ENCODE measurements around the gene HS2ST1.

HS2ST1 gene

DNA sequence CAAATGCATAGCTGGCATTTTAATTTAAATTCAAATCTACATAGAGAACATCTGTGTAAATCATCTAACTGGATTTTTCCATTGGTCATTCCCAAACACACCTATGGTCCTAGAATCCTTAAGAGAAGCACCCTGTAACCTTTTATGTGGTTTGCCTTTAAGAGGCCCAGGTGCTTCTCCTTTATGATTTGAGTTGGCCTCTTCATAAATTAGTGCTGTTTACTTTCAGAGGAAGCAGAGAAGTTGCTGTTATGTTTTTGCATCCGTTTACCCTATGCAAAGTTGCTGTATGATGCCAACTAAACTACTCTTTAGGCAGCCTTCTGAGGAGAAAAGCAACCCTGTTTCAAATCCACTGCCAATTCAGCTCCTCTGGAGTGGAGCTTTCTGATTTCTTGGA is 193.8 kb downstream of the HS2ST1 start:
- Histone ChIP-seq H3K36me3 (ENCODE audit: control insufficient read depth, insufficient read depth, low read length) (0 out of 2 replicates have a peak, but pooled peaks cover 4% of the 10 kb centered on the region), H3K9me3 (ENCODE audit: control insufficient read depth, insufficient read depth, low read depth, low read length) (no peaks in the 10 kb centered on the region), H3K4me3 (ENCODE audit: low read depth, low read length) (no peak overlapping the region), H3K4me1 (ENCODE audit: control insufficient read depth, insufficient read depth, low read length) (peaks cover 8% of the 10 kb centered on the region; the same call in 1 of the 2 replicates), H3K27me3 (ENCODE audit: control insufficient read depth, insufficient read depth, low read length) (no peaks in the 10 kb centered on the region), H3K9ac (ENCODE audit: low read length) (no peak overlapping the region), H3K27ac (ENCODE audit: low read depth, low read length) (no peak overlapping the region)

GRCh38 chr1:87108814-87109411 is 194.5 kb downstream of the HS2ST1 start:
- no peaks in the 10 kb centered on the region for H3K27me3 ChIP-seq (ENCODE audit: control insufficient read depth, insufficient read depth, low read length)
- 0 out of 2 replicates have a peak, but pooled peaks cover 4% of the 10 kb centered on the region for H3K36me3 ChIP-seq (ENCODE audit: control insufficient read depth, insufficient read depth, low read length)
- H3K9me3 ChIP-seq (ENCODE audit: control insufficient read depth, insufficient read depth, low read depth, low read length) = no peaks in the 10 kb centered on the region
- H3K4me1 ChIP-seq (ENCODE audit: control insufficient read depth, insufficient read depth, low read length) = peaks cover 8% of the 10 kb centered on the region; the same call in 1 of the 2 replicates
- no peak overlapping the region for H3K27ac ChIP-seq (ENCODE audit: low read depth, low read length)
- no peak overlapping the region for H3K4me3 ChIP-seq (ENCODE audit: low read depth, low read length)
- H3K9ac ChIP-seq (ENCODE audit: low read length) = no peak overlapping the region

- H3K9ac ChIP-seq (ENCODE audit: low read length) = no peak overlapping the region
- H3K36me3 ChIP-seq (ENCODE audit: control insufficient read depth, insufficient read depth, low read length) = no peaks in the 10 kb centered on the region
- no peak overlapping the region for H3K4me3 ChIP-seq (ENCODE audit: low read depth, low read length)
- H3K9me3 ChIP-seq (ENCODE audit: control insufficient read depth, insufficient read depth, low read depth, low read length) = no peaks in the 10 kb centered on the region
- 0 out of 2 replicates have a peak, but pooled peaks cover 3% of the 10 kb centered on the region for H3K27me3 ChIP-seq (ENCODE audit: control insufficient read depth, insufficient read depth, low read length)
- peaks cover 23% of the 10 kb centered on the region for H3K4me1 ChIP-seq (ENCODE audit: control insufficient read depth, insufficient read depth, low read length)
- no peak overlapping the region for H3K27ac ChIP-seq (ENCODE audit: low read depth, low read length)
Measured at GRCh38 chr1:87111659-87112371, 197.4 kb downstream of the HS2ST1 start.

DNA sequence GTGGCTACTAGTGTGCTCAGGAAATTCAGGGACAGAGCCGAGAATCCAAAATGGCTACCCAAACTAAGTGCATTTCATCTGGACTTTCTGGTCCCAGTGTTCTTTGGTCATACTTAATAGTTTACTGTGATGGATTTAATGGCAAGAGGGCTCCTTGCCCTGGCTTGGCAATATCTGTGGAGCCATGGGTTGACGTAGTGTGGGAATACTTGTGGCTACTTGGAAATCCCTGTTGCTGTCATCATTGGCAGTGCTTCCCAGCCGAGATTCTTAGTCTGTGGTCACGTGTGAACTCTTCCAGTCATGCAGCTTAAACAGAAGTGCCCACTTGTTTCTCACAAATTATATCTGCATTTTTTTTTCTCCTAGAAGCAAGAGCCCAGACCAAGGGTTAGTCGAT is 198.9 kb downstream of the HS2ST1 start:
- peaks cover 33% of the 10 kb centered on the region for H3K4me1 ChIP-seq (ENCODE audit: control insufficient read depth, insufficient read depth, low read length)
- H3K27ac ChIP-seq (ENCODE audit: low read depth, low read length) = no peak overlapping the region
- 0 out of 2 replicates have a peak, but pooled peaks cover 3% of the 10 kb centered on the region for H3K27me3 ChIP-seq (ENCODE audit: control insufficient read depth, insufficient read depth, low read length)
- H3K36me3 ChIP-seq (ENCODE audit: control insufficient read depth, insufficient read depth, low read length) = no peaks in the 10 kb centered on the region
- H3K4me3 ChIP-seq (ENCODE audit: low read depth, low read length) = no peak overlapping the region
- H3K9me3 ChIP-seq (ENCODE audit: control insufficient read depth, insufficient read depth, low read depth, low read length) = no peaks in the 10 kb centered on the region
- H3K9ac ChIP-seq (ENCODE audit: low read length) = no peak overlapping the region

DNA sequence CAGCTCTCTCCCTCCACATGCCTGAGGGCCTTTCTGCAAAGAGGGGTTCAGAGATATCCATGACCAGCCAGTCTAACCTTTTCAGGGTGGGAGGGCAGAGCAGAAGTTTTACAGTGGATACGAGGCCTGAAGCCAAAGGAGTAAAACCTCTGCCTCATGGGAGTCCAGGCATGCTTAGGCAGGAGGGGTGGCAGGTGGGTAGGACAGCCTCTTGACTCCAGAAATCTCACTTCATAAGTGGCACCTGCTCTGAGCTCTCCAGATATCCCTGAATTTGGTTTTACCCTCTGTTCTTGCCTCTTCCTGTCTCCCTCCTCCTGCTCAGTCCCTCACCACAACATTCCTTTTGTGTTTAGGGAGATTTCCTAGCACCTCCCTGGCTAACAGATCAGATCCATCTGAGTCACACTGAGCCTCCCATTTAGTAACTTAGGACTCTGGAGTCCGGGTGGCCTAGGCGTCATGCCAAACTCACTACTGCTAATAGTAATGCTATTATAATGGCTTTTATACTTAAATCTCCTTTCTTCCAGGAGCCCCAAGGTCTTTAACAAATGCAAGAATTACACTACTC is 201.0 kb downstream of the HS2ST1 start:
- H3K36me3 ChIP-seq (ENCODE audit: control insufficient read depth, insufficient read depth, low read length) = no peaks in the 10 kb centered on the region
- no peak overlapping the region for H3K9ac ChIP-seq (ENCODE audit: low read length)
- H3K27ac ChIP-seq (ENCODE audit: low read depth, low read length) = no peak overlapping the region
- 0 out of 2 replicates have a peak, but pooled peaks cover 3% of the 10 kb centered on the region for H3K27me3 ChIP-seq (ENCODE audit: control insufficient read depth, insufficient read depth, low read length)
- H3K4me1 ChIP-seq (ENCODE audit: control insufficient read depth, insufficient read depth, low read length) = peaks cover 27% of the 10 kb centered on the region
- H3K9me3 ChIP-seq (ENCODE audit: control insufficient read depth, insufficient read depth, low read depth, low read length) = no peaks in the 10 kb centered on the region
- H3K4me3 ChIP-seq (ENCODE audit: low read depth, low read length) = no peak overlapping the region

- peaks cover 27% of the 10 kb centered on the region for H3K4me1 ChIP-seq (ENCODE audit: control insufficient read depth, insufficient read depth, low read length)
- H3K9me3 ChIP-seq (ENCODE audit: control insufficient read depth, insufficient read depth, low read depth, low read length) = no peaks in the 10 kb centered on the region
- no peak overlapping the region for H3K27ac ChIP-seq (ENCODE audit: low read depth, low read length)
- H3K36me3 ChIP-seq (ENCODE audit: control insufficient read depth, insufficient read depth, low read length) = no peaks in the 10 kb centered on the region
- H3K9ac ChIP-seq (ENCODE audit: low read length) = no peak overlapping the region
- H3K4me3 ChIP-seq (ENCODE audit: low read depth, low read length) = no peak overlapping the region
- 0 out of 2 replicates have a peak, but pooled peaks cover 3% of the 10 kb centered on the region for H3K27me3 ChIP-seq (ENCODE audit: control insufficient read depth, insufficient read depth, low read length)
Measured at GRCh38 chr1:87115891-87116290, 201.5 kb downstream of the HS2ST1 start.

DNA sequence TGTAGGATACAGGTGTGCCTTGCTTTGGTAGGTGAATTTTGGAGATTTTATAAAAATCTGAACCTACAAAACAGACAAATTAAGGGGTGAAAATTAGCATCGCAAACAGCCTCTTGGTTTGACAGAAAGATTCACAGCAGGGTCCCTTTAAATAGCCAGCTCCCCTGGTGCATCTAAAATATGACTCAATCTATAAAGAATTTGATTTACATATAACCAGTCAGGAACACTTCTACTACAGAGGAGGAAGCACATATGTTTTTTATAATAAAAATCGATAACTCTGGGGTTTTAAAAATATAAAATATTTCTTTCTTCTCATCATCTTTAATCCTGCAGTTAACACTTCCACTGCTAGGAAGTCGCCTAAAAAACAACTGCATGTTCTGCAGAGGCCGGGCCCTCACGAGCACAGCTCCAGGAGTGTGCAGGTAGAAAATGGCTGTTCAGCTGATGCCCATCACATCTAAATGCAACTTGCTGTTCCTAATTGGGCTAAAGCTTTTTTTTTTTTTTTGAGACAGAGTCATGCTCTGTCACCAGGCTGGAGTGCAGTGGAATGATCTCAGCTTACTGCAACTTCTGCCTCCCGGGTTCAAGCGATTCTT is 203.4 kb downstream of the HS2ST1 start:
- Histone ChIP-seq H3K27ac (ENCODE audit: low read depth, low read length) (no peak overlapping the region), H3K27me3 (ENCODE audit: control insufficient read depth, insufficient read depth, low read length) (0 out of 2 replicates have a peak, but pooled peaks cover 3% of the 10 kb centered on the region)

DNA sequence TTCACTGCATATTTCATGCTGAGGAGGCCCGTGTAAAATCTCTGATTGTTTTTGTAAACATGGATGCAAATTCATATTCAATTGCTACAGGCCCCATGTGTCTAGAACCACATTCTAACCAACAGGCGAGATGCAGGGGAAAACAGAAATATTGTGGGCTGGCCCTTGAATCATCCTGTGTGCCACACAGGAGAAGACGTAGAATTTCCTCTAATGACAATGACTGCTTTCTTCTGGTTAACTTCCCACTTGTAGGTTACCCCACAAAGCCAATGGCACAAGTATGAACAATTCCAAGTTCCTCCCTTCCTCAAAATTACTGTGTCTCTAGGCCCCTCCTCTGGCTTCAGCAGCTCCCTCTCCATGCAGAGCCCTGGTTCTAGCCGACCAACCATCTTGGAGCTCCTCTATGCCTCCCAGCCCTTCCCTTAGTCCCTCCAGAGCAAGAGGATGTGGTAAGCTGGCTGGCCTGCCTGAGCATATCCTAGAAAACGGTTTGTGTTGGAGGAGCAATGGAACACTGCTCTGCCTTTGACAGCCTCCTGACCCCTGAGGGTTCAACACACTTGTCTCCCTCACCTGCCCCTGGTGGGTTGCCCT is 205.2 kb downstream of the HS2ST1 start:
- no peak overlapping the region for H3K9ac ChIP-seq (ENCODE audit: low read length)
- no peaks in the 10 kb centered on the region for H3K36me3 ChIP-seq (ENCODE audit: control insufficient read depth, insufficient read depth, low read length)
- H3K27ac ChIP-seq (ENCODE audit: low read depth, low read length) = no peak overlapping the region
- H3K9me3 ChIP-seq (ENCODE audit: control insufficient read depth, insufficient read depth, low read depth, low read length) = no peaks in the 10 kb centered on the region
- H3K4me1 ChIP-seq (ENCODE audit: control insufficient read depth, insufficient read depth, low read length) = peaks cover 27% of the 10 kb centered on the region
- 0 out of 2 replicates have a peak, but pooled peaks cover 3% of the 10 kb centered on the region for H3K27me3 ChIP-seq (ENCODE audit: control insufficient read depth, insufficient read depth, low read length)
- H3K4me3 ChIP-seq (ENCODE audit: low read depth, low read length) = no peak overlapping the region

More for the DNA sequence above, 203.4 kb downstream of the HS2ST1 start:
- no peak overlapping the region for H3K4me3 ChIP-seq (ENCODE audit: low read depth, low read length)
- H3K9ac ChIP-seq (ENCODE audit: low read length) = no peak overlapping the region
- H3K4me1 ChIP-seq (ENCODE audit: control insufficient read depth, insufficient read depth, low read length) = peaks cover 27% of the 10 kb centered on the region
- no peaks in the 10 kb centered on the region for H3K36me3 ChIP-seq (ENCODE audit: control insufficient read depth, insufficient read depth, low read length)
- H3K9me3 ChIP-seq (ENCODE audit: control insufficient read depth, insufficient read depth, low read depth, low read length) = no peaks in the 10 kb centered on the region

DNA sequence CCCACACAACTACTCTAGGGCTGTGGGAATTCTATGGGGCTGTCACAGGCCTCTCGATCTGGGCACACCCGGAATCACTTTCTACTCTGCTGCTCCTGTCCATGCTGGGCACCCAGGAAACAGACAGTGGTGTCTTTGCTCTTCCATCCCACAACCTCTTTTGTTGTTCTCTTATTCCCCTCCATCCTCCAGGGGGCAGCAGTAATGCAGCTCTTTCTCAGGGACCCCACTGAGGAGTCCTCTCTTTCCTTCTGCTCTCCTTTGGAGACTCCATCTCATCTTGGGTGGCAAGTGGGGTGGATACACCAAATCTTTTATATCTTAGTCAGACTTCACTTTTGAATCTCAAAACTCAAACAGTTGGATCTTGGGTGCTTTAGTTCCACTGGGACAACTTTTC is 206.3 kb downstream of the HS2ST1 start:
- Histone ChIP-seq H3K27ac (ENCODE audit: low read depth, low read length) (no peak overlapping the region), H3K27me3 (ENCODE audit: control insufficient read depth, insufficient read depth, low read length) (0 out of 2 replicates have a peak, but pooled peaks cover 3% of the 10 kb centered on the region), H3K9ac (ENCODE audit: low read length) (no peak overlapping the region), H3K4me3 (ENCODE audit: low read depth, low read length) (no peak overlapping the region), H3K9me3 (ENCODE audit: control insufficient read depth, insufficient read depth, low read depth, low read length) (no peaks in the 10 kb centered on the region), H3K36me3 (ENCODE audit: control insufficient read depth, insufficient read depth, low read length) (no peaks in the 10 kb centered on the region), H3K4me1 (ENCODE audit: control insufficient read depth, insufficient read depth, low read length) (peaks cover 20% of the 10 kb centered on the region)

DNA sequence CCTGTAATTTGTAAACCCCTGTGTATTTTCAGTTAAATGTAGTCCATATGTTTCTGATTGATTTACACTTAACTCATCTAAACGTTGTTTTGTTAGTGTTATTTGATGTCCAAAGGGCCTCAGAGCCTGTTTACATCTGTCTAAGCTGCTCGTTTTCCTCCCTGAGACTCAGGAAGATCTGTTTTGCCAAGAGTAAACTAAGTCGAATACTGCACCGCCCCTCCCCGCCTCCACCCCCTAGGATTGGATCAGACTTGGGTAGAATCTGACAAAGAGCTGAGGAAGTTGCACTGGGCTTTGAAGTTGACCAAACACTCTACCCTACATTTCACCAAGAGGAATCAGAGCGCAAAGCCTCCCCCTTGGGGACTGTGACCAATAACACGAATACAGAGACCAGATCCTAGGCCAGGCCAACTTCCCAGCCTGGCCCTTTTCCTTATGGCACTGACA is 207.3 kb downstream of the HS2ST1 start:
- no peak overlapping the region for H3K9ac ChIP-seq (ENCODE audit: low read length)
- no peaks in the 10 kb centered on the region for H3K36me3 ChIP-seq (ENCODE audit: control insufficient read depth, insufficient read depth, low read length)
- H3K27ac ChIP-seq (ENCODE audit: low read depth, low read length) = no peak overlapping the region
- peaks cover 13% of the 10 kb centered on the region for H3K4me1 ChIP-seq (ENCODE audit: control insufficient read depth, insufficient read depth, low read length)
- no peak overlapping the region for H3K4me3 ChIP-seq (ENCODE audit: low read depth, low read length)
- H3K9me3 ChIP-seq (ENCODE audit: control insufficient read depth, insufficient read depth, low read depth, low read length) = no peaks in the 10 kb centered on the region
- no peaks in the 10 kb centered on the region for H3K27me3 ChIP-seq (ENCODE audit: control insufficient read depth, insufficient read depth, low read length)

Data from HUES6 (cell line).